Endodermal cell (in vitro differentiated cells): ENCODE data around the gene GPX1. TPM values are rescaled to one million over a fixed set of nuclear protein-coding genes. Genes with fewer than 3 reads are reported as not detected.
"Not testable (repeated sequence)": the region's sequence is repeated elsewhere in the genome, so short reads cannot be mapped to it uniquely, and the experiment has no call there.

Experiments
- DNase-seq: peaks from one replicate; pipeline ENCODE4 v3.0.0-alpha.2; 2017
- H3K27ac ChIP-seq: 2 replicates; pipeline ENCODE4 v1.5.1; 2013; ENCODE audit warnings: mild to moderate bottlenecking, low read depth, low read length, moderate library complexity
- H3K27me3 ChIP-seq: 2 replicates; pipeline ENCODE4 v1.6.1; 2013; ENCODE audit warnings: mild to moderate bottlenecking, low read length, moderate library complexity; ENCODE audit not compliant: insufficient read depth, control insufficient read depth, poor library complexity, severe bottlenecking
- H3K36me3 ChIP-seq: 2 replicates; pipeline ENCODE4 v1.7.0; 2013; ENCODE audit warnings: mild to moderate bottlenecking, low read length, moderate library complexity; ENCODE audit not compliant: control insufficient read depth, insufficient read depth
- H3K4me1 ChIP-seq: one replicate; pipeline ENCODE4 v1.7.0; 2013; ENCODE audit warnings: low read length; ENCODE audit not compliant: control insufficient read depth, insufficient read depth
- H3K4me3 ChIP-seq: 2 replicates; pipeline ENCODE4 v1.5.1; 2013; ENCODE audit warnings: mild to moderate bottlenecking, low read length, moderate library complexity
- H3K9ac ChIP-seq: 2 replicates; pipeline ENCODE4 v1.6.1; 2013; ENCODE audit warnings: mild to moderate bottlenecking, low read length, moderate library complexity; ENCODE audit not compliant: poor library complexity, severe bottlenecking; ENCODE audit errors: extremely low read depth
- H3K9me3 ChIP-seq: 2 replicates; pipeline ENCODE4 v1.6.1; 2013; ENCODE audit warnings: mild to moderate bottlenecking, low read length, moderate library complexity; ENCODE audit not compliant: control insufficient read depth
- H3K27ac Mint-ChIP-seq: 2 replicates; pipeline ENCODE4 v1.8.0; 2020; ENCODE audit warnings: mixed read lengths
- H3K27me3 Mint-ChIP-seq: 2 replicates; pipeline ENCODE4 v1.8.0; 2021; ENCODE audit warnings: mild to moderate bottlenecking, mixed read lengths; ENCODE audit not compliant: insufficient read depth
- H3K36me3 Mint-ChIP-seq: 2 replicates; pipeline ENCODE4 v1.8.0; 2020; ENCODE audit warnings: low read depth, mixed read lengths
- H3K4me1 Mint-ChIP-seq: 2 replicates; pipeline ENCODE4 v1.8.0; 2020; ENCODE audit warnings: mixed read lengths
- H3K4me3 Mint-ChIP-seq: 2 replicates; pipeline ENCODE4 v1.8.0; 2020; ENCODE audit warnings: mild to moderate bottlenecking, moderate library complexity, mixed read lengths
- H3K9me3 Mint-ChIP-seq: 2 replicates; pipeline ENCODE4 v1.8.0; 2020; ENCODE audit warnings: mild to moderate bottlenecking, mixed read lengths
- CTCF ChIP-seq: fragments of 200-600 bp; sonication (generic); conservative IDR thresholded peaks from 2 replicates; pipeline ENCODE4 v1.5.0; 2021; ENCODE audit warnings: antibody characterized with exemption, mild to moderate bottlenecking
- WGBS, 2 experiments: methylation state at CpG; one replicate each; pipeline versions ENCODE4 v1.1.5 to v1.1.7; 2013; ENCODE audit warnings: missing lambda C conversion rate in 2 of 2, mixed read lengths in 1 of 2; ENCODE audit not compliant: insufficient coverage in 1 of 2, insufficient read length in 1 of 2; 5-methylcytosine and 5-hydroxymethylcytosine counted together
- total RNA-seq, 2 donors: library from RNA; stranded (reverse); fragmentation: NEBNext Ultra II Directional in 1 of 2; extraction: Animal tissue kit (Norgen Biotek cat#: 25700) in 1 of 2; gene quantifications; 2 replicates in 1 of 2; 3 replicates in 1 of 2; pipeline ENCODE4 v1.2.1, GENCODE V29; 2021

GPX1 gene
- total RNA-seq, 2 donors from 2014 or later: 178 to 195 TPM

- Histone ChIP-seq H3K36me3 (peaks cover 36% of the 10 kb centered on the region), H3K4me3 (no peak overlapping the region), H3K27ac (no peak overlapping the region), H3K9me3 (no peaks in the 10 kb centered on the region), H3K4me1 (no peaks in the 10 kb centered on the region), H3K27me3 (no peaks in the 10 kb centered on the region), H3K9ac (no peak overlapping the region)
- no peak for TF ChIP-seq CTCF
- peak; percentile 63 for DNase-seq
- H3K27me3 Mint-ChIP-seq: no peaks in the 10 kb centered on the region
- H3K27ac Mint-ChIP-seq: peak overlapping the region; percentile 2
- peaks cover 49% of the 10 kb centered on the region for H3K36me3 Mint-ChIP-seq
- peaks cover 26% of the 10 kb centered on the region for H3K4me1 Mint-ChIP-seq
- 88 to 89% methylated on average over 3 to 4 of the region's 4 CpGs for WGBS, 2 experiments
- H3K4me3 Mint-ChIP-seq: no peak overlapping the region
- no peaks in the 10 kb centered on the region for H3K9me3 Mint-ChIP-seq
Observed at GRCh38 chr3:49397470-49397869, 39.3 kb upstream of the GPX1 start.

GRCh38 chr3:49391310-49391709 lies 33.2 kb upstream of the GPX1 start:
- H3K27ac ChIP-seq, H3K4me3 Mint-ChIP-seq, H3K27me3 Mint-ChIP-seq, H3K9ac ChIP-seq, H3K9me3 ChIP-seq, DNase-seq, H3K4me1 Mint-ChIP-seq, H3K27ac Mint-ChIP-seq, H3K27me3 ChIP-seq, H3K4me1 ChIP-seq, H3K4me3 ChIP-seq, H3K9me3 Mint-ChIP-seq: not testable (repeated sequence)
- H3K36me3 ChIP-seq: peaks cover 26% of the 10 kb centered on the region
- 81 to 85% methylated on average over 8 to 10 of the region's 10 CpGs for WGBS, 2 experiments
- H3K36me3 Mint-ChIP-seq: peaks cover 40% of the 10 kb centered on the region

GRCh38 chr3:49389297-49389696 lies 31.1 kb upstream of the GPX1 start:
- Mint-ChIP-seq H3K36me3 (peaks cover 23% of the 10 kb centered on the region), H3K27ac (no peak overlapping the region), H3K4me3 (no peak overlapping the region), H3K27me3 (no peaks in the 10 kb centered on the region), H3K9me3 (peaks cover 2% of the 10 kb centered on the region), H3K4me1 (peaks cover 3% of the 10 kb centered on the region)
- Histone ChIP-seq H3K36me3 (peaks cover 16% of the 10 kb centered on the region), H3K9me3 (no peaks in the 10 kb centered on the region), H3K27me3 (no peaks in the 10 kb centered on the region), H3K27ac (no peak overlapping the region), H3K9ac (no peak overlapping the region), H3K4me1 (no peaks in the 10 kb centered on the region), H3K4me3 (no peak overlapping the region)
- WGBS, 2 experiments: 94 to 95% methylated on average over 3 to 6 of the region's 6 CpGs
- no peak for DNase-seq
- TF ChIP-seq CTCF: no peak

- Histone ChIP-seq H3K4me1 (no peaks in the 10 kb centered on the region), H3K9ac (no peak overlapping the region), H3K27me3 (no peaks in the 10 kb centered on the region), H3K4me3 (no peak overlapping the region), H3K36me3 (peaks cover 16% of the 10 kb centered on the region), H3K27ac (no peak overlapping the region), H3K9me3 (no peaks in the 10 kb centered on the region)
- Mint-ChIP-seq H3K4me1 (no peaks in the 10 kb centered on the region), H3K9me3 (peaks cover 2% of the 10 kb centered on the region), H3K27me3 (no peaks in the 10 kb centered on the region), H3K4me3 (no peak overlapping the region), H3K36me3 (peaks cover 22% of the 10 kb centered on the region), H3K27ac (peak overlapping the region; percentile 44)
- no peak for DNase-seq
- TF ChIP-seq CTCF: no peak
- 98 to 100% methylated on average over 1 of the region's 1 CpG for WGBS, 2 experiments
Observed at GRCh38 chr3:49388289-49388820, 30.2 kb upstream of the GPX1 start.
